ENCODE data around the gene P2RX5. TPM values are rescaled to one million over a fixed set of nuclear protein-coding genes. Genes with fewer than 3 reads are reported as not detected.

Gene P2RX5
- total RNA-seq, 1 experiment from 2014 or later = 0.66 TPM

- no peaks in the 10 kb centered on the region for H3K9me3 ChIP-seq
- ChIA-PET CTCF (interaction anchor here (0.6 kb wide), 1 partner anchor 35 kb away, joined by 3 read pairs; no protein-coding TSS in a partner anchor), POLR2A (interaction anchor here (0.5 to 1.3 kb wide), 5 partner anchors 31 to 579 kb away, joined by 3 to 9 read pairs (median 3); partner anchors contain the start of genes CTNS, HASPIN, NCBP3 and SHPK)
- peak overlapping the region; percentile 65 for H3K4me3 ChIP-seq (ENCODE audit: low read depth, low read length)
- 0 out of 2 replicates have a peak, but pooled peaks cover 4% of the 10 kb centered on the region for H3K4me1 ChIP-seq
- TSS peak; percentile 42 for BruUV-seq (replicated peaks)
- no peaks in the 10 kb centered on the region for H3K27me3 ChIP-seq (replicated peaks; ENCODE audit: control insufficient read depth, insufficient read depth, low read length)
- H3K4me1 Mint-ChIP-seq (ENCODE audit: low read depth, unreplicated experiment) = no peaks in the 10 kb centered on the region
- intact Hi-C loops (cut with micrococcal nuclease; ENCODE audit: unreplicated experiment) = no loop called here
- TF ChIP-seq CTCF (IDR thresholded peaks at IDR 0.05; ENCODE audit: insufficient read depth in 1 of 2, low read depth in 1 of 2, low read length in 1 of 2, severe bottlenecking in 1 of 2, unreplicated experiment in 1 of 2) = peak in 1 of 2 experiments; percentile 9
- H3K36me3 Mint-ChIP-seq (ENCODE audit: insufficient read depth, unreplicated experiment) = peaks cover 32% of the 10 kb centered on the region
- H3K27me3 Mint-ChIP-seq (ENCODE audit: insufficient read depth, unreplicated experiment) = no peaks in the 10 kb centered on the region
- peak overlapping the region; percentile 93 for H3K4me3 Mint-ChIP-seq (ENCODE audit: unreplicated experiment)
- H3K27ac Mint-ChIP-seq (ENCODE audit: unreplicated experiment) = peak overlapping the region; percentile 95
- no peaks in the 10 kb centered on the region for H3K9me3 Mint-ChIP-seq (ENCODE audit: unreplicated experiment)
- no peaks in the 10 kb centered on the region for H3K36me3 ChIP-seq (ENCODE audit: control insufficient read depth, insufficient read depth, low read length)
- peak; percentile 85 to 87 for DNase-seq
Measured at GRCh38 chr17:3667366-3668278, 28.3 kb downstream of the P2RX5 start.

- H3K36me3 ChIP-seq (ENCODE audit: control insufficient read depth, insufficient read depth, low read length) = no peaks in the 10 kb centered on the region
- H3K27me3 Mint-ChIP-seq (ENCODE audit: insufficient read depth, unreplicated experiment) = no peaks in the 10 kb centered on the region
- H3K9me3 ChIP-seq = no peaks in the 10 kb centered on the region
- ChIA-PET CTCF (interaction anchor here (1.0 kb wide), 1 partner anchor 30 kb away, joined by 4 read pairs; the partner anchor contains the start of genes CTNS and SHPK), POLR2A (no interaction called here)
- H3K27me3 ChIP-seq (replicated peaks; ENCODE audit: control insufficient read depth, insufficient read depth, low read length) = no peaks in the 10 kb centered on the region
- peaks cover 32% of the 10 kb centered on the region for H3K36me3 Mint-ChIP-seq (ENCODE audit: insufficient read depth, unreplicated experiment)
- peak overlapping the region; percentile 73 for H3K4me3 Mint-ChIP-seq (ENCODE audit: unreplicated experiment)
- no peak overlapping the region for H3K4me3 ChIP-seq (ENCODE audit: low read depth, low read length)
- no peak for TF ChIP-seq CTCF (IDR thresholded peaks at IDR 0.05; ENCODE audit: insufficient read depth in 1 of 2, low read depth in 1 of 2, low read length in 1 of 2, severe bottlenecking in 1 of 2, unreplicated experiment in 1 of 2)
- H3K27ac Mint-ChIP-seq (ENCODE audit: unreplicated experiment) = peak overlapping the region; percentile 74
- intact Hi-C loops (cut with micrococcal nuclease; ENCODE audit: unreplicated experiment) = no loop called here
- no peaks in the 10 kb centered on the region for H3K4me1 Mint-ChIP-seq (ENCODE audit: low read depth, unreplicated experiment)
- BruUV-seq (replicated peaks) = no TSS peak
- no peak for DNase-seq
- H3K4me1 ChIP-seq = 0 out of 2 replicates have a peak, but pooled peaks cover 4% of the 10 kb centered on the region
- no peaks in the 10 kb centered on the region for H3K9me3 Mint-ChIP-seq (ENCODE audit: unreplicated experiment)
Measured at GRCh38 chr17:3666516-3666915, 29.4 kb downstream of the P2RX5 start.

- 0 out of 2 replicates have a peak, but pooled peaks cover 4% of the 10 kb centered on the region for H3K4me1 ChIP-seq
- ChIA-PET POLR2A (no interaction called here), CTCF (no interaction called here)
- H3K4me3 ChIP-seq (ENCODE audit: low read depth, low read length) = no peak overlapping the region
- Mint-ChIP-seq H3K27me3 (ENCODE audit: insufficient read depth, unreplicated experiment) (no peaks in the 10 kb centered on the region), H3K27ac (ENCODE audit: unreplicated experiment) (peak overlapping the region; percentile 74), H3K36me3 (ENCODE audit: insufficient read depth, unreplicated experiment) (peaks cover 38% of the 10 kb centered on the region), H3K4me3 (ENCODE audit: unreplicated experiment) (peak overlapping the region; percentile 73), H3K9me3 (ENCODE audit: unreplicated experiment) (no peaks in the 10 kb centered on the region), H3K4me1 (ENCODE audit: low read depth, unreplicated experiment) (no peaks in the 10 kb centered on the region)
- no peak for DNase-seq
- intact Hi-C loops (cut with micrococcal nuclease; ENCODE audit: unreplicated experiment) = no loop called here
- no peaks in the 10 kb centered on the region for H3K9me3 ChIP-seq
- no TSS peak for BruUV-seq (replicated peaks)
- no peaks in the 10 kb centered on the region for H3K27me3 ChIP-seq (replicated peaks; ENCODE audit: control insufficient read depth, insufficient read depth, low read length)
- TF ChIP-seq CTCF (IDR thresholded peaks at IDR 0.05; ENCODE audit: insufficient read depth in 1 of 2, low read depth in 1 of 2, low read length in 1 of 2, severe bottlenecking in 1 of 2, unreplicated experiment in 1 of 2) = no peak
- no peaks in the 10 kb centered on the region for H3K36me3 ChIP-seq (ENCODE audit: control insufficient read depth, insufficient read depth, low read length)
Measured at GRCh38 chr17:3665834-3666233, 30.1 kb downstream of the P2RX5 start.
